IMR-90 (cell line): ENCODE measurements around the gene FBXO34. TPM values are rescaled to one million over a fixed set of nuclear protein-coding genes. Genes with fewer than 3 reads are reported as not detected.

ENCODE experiments used
- ATAC-seq: fragments of 200-7000 bp; cut with Tn5 transposase; 2 replicates; pipeline ENCODE4 v1.9.1; 2020; ENCODE audit warnings: low read depth, mild to moderate bottlenecking, moderate library complexity
- BruUV-seq: library from RNA; stranded (reverse); fragments of 400-500 nt; replicated peaks from 2 replicates; lab custom pipeline; 2021; lab: Mats Ljungman, UMichigan
- CTCF ChIA-PET: fragments of 300-600 bp; formaldehyde crosslinking; extraction: SDS; loops from one replicate; lab custom pipeline; 2021; ENCODE audit warnings: antibody characterized with exemption; lab: Yijun Ruan, JAX
- POLR2A ChIA-PET: fragments of 300-600 bp; sonication (Branson Sonifier 250); formaldehyde crosslinking; loops from one replicate; lab custom pipeline; 2022; ENCODE audit warnings: antibody characterized with exemption; ENCODE audit not compliant: unreplicated experiment; lab: Charles Lee
- DNase-seq: peaks from one replicate; pipeline ENCODE4 v3.0.0; 2013
- H2AFZ ChIP-seq: replicated peaks from 2 replicates; pipeline ENCODE3; 2013; ENCODE audit warnings: low read length, mild to moderate bottlenecking; ENCODE audit not compliant: poor library complexity
- H2AK5ac ChIP-seq: 2 replicates; pipeline ENCODE4 v1.6.1; 2013; ENCODE audit warnings: low read depth, low read length, inconsistent platforms
- H2AK9ac ChIP-seq: replicated peaks from 2 replicates; pipeline ENCODE3; 2013; ENCODE audit warnings: mild to moderate bottlenecking, low read depth, low read length, moderate library complexity; ENCODE audit not compliant: poor library complexity
- H2BK120ac ChIP-seq: 2 replicates; pipeline ENCODE4 v1.6.1; 2013; ENCODE audit warnings: low read depth, low read length, inconsistent platforms
- H2BK15ac ChIP-seq: 3 replicates; pipeline ENCODE4 v1.6.1; 2013; ENCODE audit warnings: low read depth, low read length, inconsistent platforms
- H2BK20ac ChIP-seq: 2 replicates; pipeline ENCODE4 v1.6.1; 2013; ENCODE audit warnings: low read depth, mild to moderate bottlenecking, inconsistent platforms, low read length, moderate library complexity
- H2BK5ac ChIP-seq: 2 replicates; pipeline ENCODE4 v1.6.1; 2013; ENCODE audit warnings: mild to moderate bottlenecking, low read depth, low read length, inconsistent platforms; ENCODE audit not compliant: poor library complexity, severe bottlenecking
- H3K14ac ChIP-seq: replicated peaks from 2 replicates; pipeline ENCODE4 v1.6.1; 2013; ENCODE audit warnings: low read depth, low read length, inconsistent platforms
- H3K18ac ChIP-seq: 2 replicates; pipeline ENCODE4 v1.6.1; 2013; ENCODE audit warnings: low read depth, low read length, control low read depth
- H3K23ac ChIP-seq: 2 replicates; pipeline ENCODE4 v1.6.1; 2013; ENCODE audit warnings: low read depth, low read length, inconsistent platforms
- H3K27ac ChIP-seq: 2 replicates; pipeline ENCODE4 v1.5.1; 2013; ENCODE audit warnings: mild to moderate bottlenecking, control low read depth, low read length; ENCODE audit not compliant: insufficient read depth
- H3K27me3 ChIP-seq: 2 replicates; pipeline ENCODE4 v1.6.1; 2013; ENCODE audit warnings: low read length; ENCODE audit not compliant: control insufficient read depth, insufficient read depth
- H3K36me3 ChIP-seq: 2 replicates; pipeline ENCODE4 v1.6.1; 2013; ENCODE audit warnings: low read length, mixed read lengths; ENCODE audit not compliant: control insufficient read depth, insufficient read depth
- H3K4ac ChIP-seq: 2 replicates; pipeline ENCODE4 v1.6.1; 2013; ENCODE audit warnings: low read depth, low read length, inconsistent platforms
- H3K4me1 ChIP-seq: 2 replicates; pipeline ENCODE4 v1.6.1; 2013; ENCODE audit warnings: low read length, mixed read lengths; ENCODE audit not compliant: control insufficient read depth, insufficient read depth
- H3K4me2 ChIP-seq: 2 replicates; pipeline ENCODE4 v1.6.1; 2013; ENCODE audit warnings: low read depth, mild to moderate bottlenecking, control low read depth, low read length, moderate library complexity
- H3K4me3 ChIP-seq: 2 replicates; pipeline ENCODE4 v1.5.1; 2013; ENCODE audit warnings: low read depth, mild to moderate bottlenecking, control low read depth, low read length, moderate library complexity; ENCODE audit not compliant: insufficient read depth
- H3K56ac ChIP-seq: 2 replicates; pipeline ENCODE4 v1.6.1; 2013; ENCODE audit warnings: low read length, inconsistent platforms; ENCODE audit not compliant: insufficient read depth; ENCODE audit errors: extremely low read depth
- H3K79me1 ChIP-seq, 2 experiments: 2 replicates each; pipeline ENCODE4 v1.6.1; 2013; ENCODE audit warnings: low read length in 2 of 2, inconsistent platforms in 1 of 2, low read depth in 1 of 2
- H3K9ac ChIP-seq: 2 replicates; pipeline ENCODE4 v1.6.1; 2013; ENCODE audit warnings: low read depth, low read length, control low read depth
- H3K9me1 ChIP-seq: 2 replicates; pipeline ENCODE4 v1.6.1; 2013; ENCODE audit warnings: low read length, inconsistent platforms; ENCODE audit not compliant: insufficient read depth
- H3K9me3 ChIP-seq: 2 replicates; pipeline ENCODE4 v1.6.1; 2013; ENCODE audit warnings: low read length; ENCODE audit not compliant: control insufficient read depth, insufficient read depth
- H4K20me1 ChIP-seq: 2 replicates; pipeline ENCODE4 v1.6.1; 2013; ENCODE audit warnings: low read length, inconsistent platforms; ENCODE audit not compliant: insufficient read depth
- H4K5ac ChIP-seq: 2 replicates; pipeline ENCODE4 v1.6.1; 2013; ENCODE audit warnings: mild to moderate bottlenecking, low read depth, low read length, control low read depth
- H4K8ac ChIP-seq, 2 experiments: 2 replicates each; pipeline ENCODE4 v1.6.1; 2013; ENCODE audit warnings: low read depth in 2 of 2, low read length in 2 of 2, control low read depth in 1 of 2, inconsistent platforms in 1 of 2
- H4K91ac ChIP-seq: 2 replicates; pipeline ENCODE4 v1.6.1; 2013; ENCODE audit warnings: low read depth, low read length, inconsistent platforms; ENCODE audit not compliant: insufficient read depth
- MAFK ChIP-seq: IDR thresholded peaks from 2 replicates; pipeline ENCODE4 v1.6.1; 2012; ENCODE audit warnings: low read depth, low read length, improper control_type of control experiment
- NFE2L2 ChIP-seq: fragments of 150-350 bp; IDR thresholded peaks from 2 replicates; pipeline ENCODE4 v1.6.1; 2016; ENCODE audit warnings: low read depth, mild to moderate bottlenecking, low read length
- RAD21 ChIP-seq: IDR thresholded peaks from 2 replicates; pipeline ENCODE4 v1.6.1; 2012; ENCODE audit warnings: low read length, improper control_type of control experiment
- RFX5 ChIP-seq: IDR thresholded peaks from 2 replicates; pipeline ENCODE4 v1.8.0; 2012; ENCODE audit warnings: low read depth, mild to moderate bottlenecking, low read length, moderate library complexity
- SMC3 ChIP-seq: fragments of 150-350 bp; IDR thresholded peaks from 2 replicates; pipeline ENCODE4 v1.6.1; 2016; ENCODE audit warnings: low read depth, mild to moderate bottlenecking, antibody characterized with exemption, low read length, moderate library complexity
- WGBS, 2 experiments: methylation state at CpG; one replicate each; pipeline versions ENCODE4 v1.1.5 to v1.1.7; 2013; ENCODE audit warnings: missing lambda C conversion rate in 2 of 2; ENCODE audit not compliant: insufficient read length in 1 of 2; ENCODE audit errors: extremely low coverage in 2 of 2; 5-methylcytosine and 5-hydroxymethylcytosine counted together
- dilution Hi-C: fragments of 300-500 bp; cut with HindIII; formaldehyde crosslinking; loops from one replicate; pipeline ENCODE4 v1.14.3; 2018; ENCODE audit warnings: low sequenced_read_pairs; ENCODE audit not compliant: unreplicated experiment
- in situ Hi-C: fragments of 300-500 bp; cut with MboI; formaldehyde crosslinking; loops from 3 replicates; pipeline ENCODE4 v1.14.3; 2019; ENCODE audit warnings: low sequenced_read_pairs, inconsistent platforms, mixed read lengths
- intact Hi-C: fragments of 100-400 bp; cut with micrococcal nuclease; formaldehyde crosslinking; loops from 2 replicates; pipeline ENCODE4 v1.10.0; 2022
- polyA plus RNA-seq, 3 experiments: library from polyadenylated mRNA; depleted of rRNA; stranded (reverse); fragments of >200 nt; gene quantifications; 2 replicates each; pipeline ENCODE4 v1.2.3, GENCODE V29; 2012; ENCODE audit warnings: low replicate concordance in 1 of 3
- total RNA-seq: library from RNA; depleted of rRNA; stranded (reverse); fragments of >200 nt; gene quantifications from 2 replicates; pipeline ENCODE4 v1.2.3, GENCODE V29; 2012
- TF ChIP-seq, protein P1 (sequence below): conservative IDR thresholded peaks from 2 replicates; pipeline ENCODE4 v1.5.1; 2012; ENCODE audit warnings: mild to moderate bottlenecking, low read depth, low read length, improper control_type of control experiment
- TF ChIP-seq, protein P2 (sequence below): fragments of 150-350 bp; IDR thresholded peaks from 2 replicates; pipeline ENCODE4 v1.6.1; 2017; ENCODE audit warnings: mild to moderate bottlenecking, antibody characterized with exemption, low read length, low read depth

The FBXO34 gene
- total and polyA plus RNA-seq, 2 of the 4 experiments (the other 2 are of a cell fraction) = 15.4 to 35.1 TPM

DNA sequence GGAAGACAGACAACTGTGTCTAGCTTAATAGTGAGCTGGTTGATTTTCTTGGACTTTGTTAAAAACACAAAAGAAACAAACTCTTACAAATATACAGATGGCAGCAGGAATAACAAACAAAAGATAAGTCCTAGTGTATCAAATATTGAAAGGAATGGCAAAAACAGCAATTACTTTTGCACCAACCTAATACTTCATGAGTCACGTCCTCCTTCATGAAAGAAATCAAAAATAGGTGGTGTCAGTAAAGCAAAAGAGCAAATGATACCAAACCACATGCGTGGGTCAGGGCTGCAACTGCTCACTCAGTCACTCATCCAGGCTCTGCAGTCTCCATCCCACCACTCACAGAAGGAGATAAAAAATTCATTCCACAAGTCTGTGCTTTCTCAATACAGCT is 128.6 kb downstream of the FBXO34 start:
- Histone ChIP-seq H3K14ac (0 out of 2 replicates have a peak overlapping the region, but pooled peaks have one; percentile 18), H4K91ac (no peak overlapping the region), H4K8ac (no peak overlapping the region), H3K23ac (no peak overlapping the region; the same call in 1 of the 2 replicates), H2BK120ac (no peak overlapping the region), H4K5ac (no peak overlapping the region), H3K27me3 (no peaks in the 10 kb centered on the region), H2AK5ac (peak overlapping the region; percentile 67; the same call in 1 of the 2 replicates), H4K20me1 (no peaks in the 10 kb centered on the region), H2AFZ (no peak overlapping the region), H3K4ac (no peak overlapping the region; the same call in 1 of the 2 replicates), H3K27ac (no peak overlapping the region), H3K4me1 (peaks cover 2% of the 10 kb centered on the region; the same call in 1 of the 2 replicates), H2BK15ac (no peak overlapping the region; the same call in 2 of the 3 replicates), H3K9me1 (peaks cover 8% of the 10 kb centered on the region; the same call in 1 of the 2 replicates), H3K79me1 (peaks cover 23 to 36% of the 10 kb centered on the region in 2 experiments), H3K18ac (no peak overlapping the region), H2BK5ac (peak overlapping the region; percentile 81), H3K56ac (no peak overlapping the region), H3K4me3 (no peak overlapping the region), H3K9me3 (no peaks in the 10 kb centered on the region), H3K4me2 (no peak overlapping the region; the same call in 1 of the 2 replicates), H2BK20ac (no peak overlapping the region), H3K9ac (no peak overlapping the region), H2AK9ac (no peak overlapping the region), H3K36me3 (peaks cover 5% of the 10 kb centered on the region; the same call in 1 of the 2 replicates)
- in situ Hi-C loops (no loop called here), intact Hi-C loops (no loop called here), dilution Hi-C loops (no loop called here)
- ATAC-seq (no peak), DNase-seq (peak; percentile 44)
- BruUV-seq = no TSS peak
- TF ChIP-seq SMC3 = no peak
- TF ChIP-seq, protein P1, sequence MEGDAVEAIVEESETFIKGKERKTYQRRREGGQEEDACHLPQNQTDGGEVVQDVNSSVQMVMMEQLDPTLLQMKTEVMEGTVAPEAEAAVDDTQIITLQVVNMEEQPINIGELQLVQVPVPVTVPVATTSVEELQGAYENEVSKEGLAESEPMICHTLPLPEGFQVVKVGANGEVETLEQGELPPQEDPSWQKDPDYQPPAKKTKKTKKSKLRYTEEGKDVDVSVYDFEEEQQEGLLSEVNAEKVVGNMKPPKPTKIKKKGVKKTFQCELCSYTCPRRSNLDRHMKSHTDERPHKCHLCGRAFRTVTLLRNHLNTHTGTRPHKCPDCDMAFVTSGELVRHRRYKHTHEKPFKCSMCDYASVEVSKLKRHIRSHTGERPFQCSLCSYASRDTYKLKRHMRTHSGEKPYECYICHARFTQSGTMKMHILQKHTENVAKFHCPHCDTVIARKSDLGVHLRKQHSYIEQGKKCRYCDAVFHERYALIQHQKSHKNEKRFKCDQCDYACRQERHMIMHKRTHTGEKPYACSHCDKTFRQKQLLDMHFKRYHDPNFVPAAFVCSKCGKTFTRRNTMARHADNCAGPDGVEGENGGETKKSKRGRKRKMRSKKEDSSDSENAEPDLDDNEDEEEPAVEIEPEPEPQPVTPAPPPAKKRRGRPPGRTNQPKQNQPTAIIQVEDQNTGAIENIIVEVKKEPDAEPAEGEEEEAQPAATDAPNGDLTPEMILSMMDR = no peak
- TF ChIP-seq, protein P2, sequence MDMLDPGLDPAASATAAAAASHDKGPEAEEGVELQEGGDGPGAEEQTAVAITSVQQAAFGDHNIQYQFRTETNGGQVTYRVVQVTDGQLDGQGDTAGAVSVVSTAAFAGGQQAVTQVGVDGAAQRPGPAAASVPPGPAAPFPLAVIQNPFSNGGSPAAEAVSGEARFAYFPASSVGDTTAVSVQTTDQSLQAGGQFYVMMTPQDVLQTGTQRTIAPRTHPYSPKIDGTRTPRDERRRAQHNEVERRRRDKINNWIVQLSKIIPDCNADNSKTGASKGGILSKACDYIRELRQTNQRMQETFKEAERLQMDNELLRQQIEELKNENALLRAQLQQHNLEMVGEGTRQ = no peak
- no peak for TF ChIP-seq RFX5
- no peak for TF ChIP-seq MAFK
- TF ChIP-seq NFE2L2 = no peak
- no peak for TF ChIP-seq RAD21
- ChIA-PET CTCF (no interaction called here), POLR2A (no interaction called here)
- WGBS, 2 experiments = no CpG with 5 or more reads among the region's 2 CpGs
